ENCODE results near the gene SPRR5.

The SPRR5 gene

DNA sequence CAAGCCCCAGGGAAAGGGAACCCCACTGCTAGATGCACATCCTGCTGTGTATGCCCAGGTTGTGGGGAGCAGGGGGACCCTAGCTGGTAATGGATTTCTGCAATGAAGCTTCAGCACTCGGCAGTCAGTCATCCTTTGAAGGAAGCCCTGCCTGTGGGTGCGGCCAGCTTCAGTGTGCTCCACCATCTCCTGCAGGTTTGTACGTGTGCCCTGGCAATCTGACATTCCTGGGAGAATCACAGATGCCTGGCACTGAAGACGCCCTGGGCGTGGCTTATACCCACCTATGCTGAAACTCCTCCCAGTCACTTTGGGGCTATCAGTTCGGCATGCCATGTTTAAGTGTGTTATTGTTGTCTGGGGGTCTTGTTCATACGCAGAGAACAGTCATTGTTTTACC lies 6.8 kb downstream of the SPRR5 start:
- TF ChIP-seq EZH2 (IDR thresholded peaks at IDR 0.05; ENCODE audit: borderline replicate concordance, low read depth, low read length, severe bottlenecking) (no peak), CTCF (IDR thresholded peaks at IDR 0.05; ENCODE audit: borderline replicate concordance, extremely low read depth, low read length, poor library complexity, severe bottlenecking) (no peak)
- no peak overlapping the region for H3K4me2 ChIP-seq (ENCODE audit: insufficient read depth, low read length)
- no peak overlapping the region for H3K9ac ChIP-seq (ENCODE audit: low read depth, low read length)
- ATAC-seq (ENCODE audit: insufficient read depth, low read depth) (no peak), DNase-seq (no peak)
- peaks cover 5% of the 10 kb centered on the region for H3K27me3 ChIP-seq (ENCODE audit: insufficient read depth, low read length, poor library complexity)
- no peaks in the 10 kb centered on the region for H3K79me2 ChIP-seq (ENCODE audit: insufficient read depth, low read length)
- no peaks in the 10 kb centered on the region for H3K4me1 ChIP-seq (ENCODE audit: insufficient read depth, low read length)
- no peak overlapping the region for H3K4me3 ChIP-seq (ENCODE audit: low read depth in 1 of 2, low read length in 2 of 2)
- H2AFZ ChIP-seq (ENCODE audit: low read depth, low read length), result no peak overlapping the region
- no peaks in the 10 kb centered on the region for H4K20me1 ChIP-seq (ENCODE audit: insufficient read depth, low read length)
- no peak overlapping the region for H3K27ac ChIP-seq (ENCODE audit: low read length)
- H3K36me3 ChIP-seq (ENCODE audit: insufficient read depth, low read length), result no peaks in the 10 kb centered on the region
- no peaks in the 10 kb centered on the region for H3K9me3 ChIP-seq (ENCODE audit: insufficient read depth, low read length, severe bottlenecking)

DNA sequence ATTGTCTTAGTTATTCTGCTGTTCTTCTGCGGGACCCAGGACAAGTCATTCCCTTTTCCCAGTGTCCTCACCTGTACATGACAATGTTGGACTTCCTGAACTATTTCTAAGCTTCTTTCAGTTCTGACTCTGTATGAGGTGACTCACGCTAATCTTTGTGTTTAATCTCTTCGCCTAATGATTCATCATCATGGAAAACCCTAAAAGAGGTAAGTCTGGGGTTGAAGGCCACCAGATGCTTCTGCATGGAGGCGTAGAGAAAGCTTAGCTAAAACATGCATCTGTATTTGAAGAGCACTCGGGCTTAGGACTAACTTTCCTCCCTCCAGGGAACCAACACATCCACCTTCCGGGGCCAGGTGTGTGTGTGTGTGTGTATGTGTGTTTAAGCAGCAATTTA lies 7.4 kb downstream of the SPRR5 start:
- no peak for DNase-seq

GRCh38 chr1:152957561-152957960 lies 10.6 kb downstream of the SPRR5 start:
- no peak overlapping the region for H3K4me3 ChIP-seq (ENCODE audit: low read depth in 1 of 2, low read length in 2 of 2)
- no peak overlapping the region for H2AFZ ChIP-seq (ENCODE audit: low read depth, low read length)
- H3K9ac ChIP-seq (ENCODE audit: low read depth, low read length), result no peak overlapping the region
- no peaks in the 10 kb centered on the region for H3K9me3 ChIP-seq (ENCODE audit: insufficient read depth, low read length, severe bottlenecking)
- ATAC-seq (ENCODE audit: insufficient read depth, low read depth) (no peak), DNase-seq (no peak)
- TF ChIP-seq EZH2 (IDR thresholded peaks at IDR 0.05; ENCODE audit: borderline replicate concordance, low read depth, low read length, severe bottlenecking) (no peak), CTCF (IDR thresholded peaks at IDR 0.05; ENCODE audit: borderline replicate concordance, extremely low read depth, low read length, poor library complexity, severe bottlenecking) (no peak)
- H3K79me2 ChIP-seq (ENCODE audit: insufficient read depth, low read length), result no peaks in the 10 kb centered on the region
- no peak overlapping the region for H3K27ac ChIP-seq (ENCODE audit: low read length)
- no peaks in the 10 kb centered on the region for H3K4me1 ChIP-seq (ENCODE audit: insufficient read depth, low read length)
- no peaks in the 10 kb centered on the region for H3K36me3 ChIP-seq (ENCODE audit: insufficient read depth, low read length)
- no peak overlapping the region for H3K4me2 ChIP-seq (ENCODE audit: insufficient read depth, low read length)
- H4K20me1 ChIP-seq (ENCODE audit: insufficient read depth, low read length), result no peaks in the 10 kb centered on the region
- H3K27me3 ChIP-seq (ENCODE audit: insufficient read depth, low read length, poor library complexity), result peaks cover 3% of the 10 kb centered on the region

More for the DNA sequence above, 7.4 kb downstream of the SPRR5 start:
- no peak for TF ChIP-seq EZH2 (IDR thresholded peaks at IDR 0.05; ENCODE audit: borderline replicate concordance, low read depth, low read length, severe bottlenecking)
- TF ChIP-seq CTCF (IDR thresholded peaks at IDR 0.05; ENCODE audit: borderline replicate concordance, extremely low read depth, low read length, poor library complexity, severe bottlenecking), result no peak
- Histone ChIP-seq H3K4me1 (ENCODE audit: insufficient read depth, low read length) (no peaks in the 10 kb centered on the region), H3K9me3 (ENCODE audit: insufficient read depth, low read length, severe bottlenecking) (no peaks in the 10 kb centered on the region), H3K36me3 (ENCODE audit: insufficient read depth, low read length) (no peaks in the 10 kb centered on the region), H3K79me2 (ENCODE audit: insufficient read depth, low read length) (no peaks in the 10 kb centered on the region), H3K27me3 (ENCODE audit: insufficient read depth, low read length, poor library complexity) (peaks cover 3% of the 10 kb centered on the region), H4K20me1 (ENCODE audit: insufficient read depth, low read length) (no peaks in the 10 kb centered on the region), H3K4me3 (ENCODE audit: low read depth in 1 of 2, low read length in 2 of 2) (no peak overlapping the region), H3K4me2 (ENCODE audit: insufficient read depth, low read length) (no peak overlapping the region), H2AFZ (ENCODE audit: low read depth, low read length) (no peak overlapping the region), H3K9ac (ENCODE audit: low read depth, low read length) (no peak overlapping the region), H3K27ac (ENCODE audit: low read length) (no peak overlapping the region)
- ATAC-seq (ENCODE audit: insufficient read depth, low read depth), result no peak

- Histone ChIP-seq H2AFZ (ENCODE audit: low read depth, low read length) (no peak overlapping the region), H4K20me1 (ENCODE audit: insufficient read depth, low read length) (no peaks in the 10 kb centered on the region), H3K27me3 (ENCODE audit: insufficient read depth, low read length, poor library complexity) (no peaks in the 10 kb centered on the region), H3K79me2 (ENCODE audit: insufficient read depth, low read length) (no peaks in the 10 kb centered on the region), H3K36me3 (ENCODE audit: insufficient read depth, low read length) (no peaks in the 10 kb centered on the region), H3K4me1 (ENCODE audit: insufficient read depth, low read length) (no peaks in the 10 kb centered on the region), H3K9ac (ENCODE audit: low read depth, low read length) (no peak overlapping the region), H3K9me3 (ENCODE audit: insufficient read depth, low read length, severe bottlenecking) (no peaks in the 10 kb centered on the region), H3K27ac (ENCODE audit: low read length) (no peak overlapping the region), H3K4me2 (ENCODE audit: insufficient read depth, low read length) (no peak overlapping the region), H3K4me3 (ENCODE audit: low read depth in 1 of 2, low read length in 2 of 2) (no peak overlapping the region)
- TF ChIP-seq CTCF (IDR thresholded peaks at IDR 0.05; ENCODE audit: borderline replicate concordance, extremely low read depth, low read length, poor library complexity, severe bottlenecking) (no peak), EZH2 (IDR thresholded peaks at IDR 0.05; ENCODE audit: borderline replicate concordance, low read depth, low read length, severe bottlenecking) (no peak)
- ATAC-seq (ENCODE audit: insufficient read depth, low read depth) (no peak), DNase-seq (no peak)
These were observed 12.3 kb downstream of the SPRR5 start for GRCh38 chr1:152959273-152959672.
